GM18873 (cell line): ENCODE data around the gene HERPUD2.
"Not testable (repeated sequence)": the region's sequence is repeated elsewhere in the genome, so short reads cannot be mapped to it uniquely, and the experiment has no call there.

Experiments
- ATAC-seq: cut with Tn5 transposase; IDR thresholded peaks from one replicate; pipeline ENCODE4 v1.9.1; 2021; ENCODE audit warnings: mild to moderate bottlenecking, moderate library complexity, moderate number of reproducible peaks; ENCODE audit not compliant: unreplicated experiment, low FRiP score

HERPUD2 gene

GRCh38 chr7:35716038-35716803 is 21.3 kb upstream of the HERPUD2 start:
- no peak for ATAC-seq

DNA sequence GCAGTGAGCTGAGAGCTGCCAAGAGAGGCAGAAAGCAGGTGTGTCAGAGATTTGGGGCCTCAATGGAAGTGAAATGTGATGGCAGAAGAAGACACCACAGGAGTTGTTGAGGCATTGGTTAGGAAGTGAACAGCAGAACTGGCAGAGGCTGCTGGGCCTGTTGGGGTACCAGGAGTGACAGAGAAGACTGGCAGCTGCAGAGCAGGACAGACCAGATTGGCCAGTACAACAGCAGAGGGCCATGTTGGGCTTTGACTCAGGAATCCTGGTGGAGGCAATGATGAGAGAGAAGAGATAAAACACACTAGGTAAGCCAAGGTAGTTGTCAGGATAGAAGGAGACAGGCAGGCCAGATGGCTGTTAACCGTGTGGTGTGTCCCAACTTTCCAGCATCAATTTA is 19.9 kb upstream of the HERPUD2 start:
- no peak for ATAC-seq

DNA sequence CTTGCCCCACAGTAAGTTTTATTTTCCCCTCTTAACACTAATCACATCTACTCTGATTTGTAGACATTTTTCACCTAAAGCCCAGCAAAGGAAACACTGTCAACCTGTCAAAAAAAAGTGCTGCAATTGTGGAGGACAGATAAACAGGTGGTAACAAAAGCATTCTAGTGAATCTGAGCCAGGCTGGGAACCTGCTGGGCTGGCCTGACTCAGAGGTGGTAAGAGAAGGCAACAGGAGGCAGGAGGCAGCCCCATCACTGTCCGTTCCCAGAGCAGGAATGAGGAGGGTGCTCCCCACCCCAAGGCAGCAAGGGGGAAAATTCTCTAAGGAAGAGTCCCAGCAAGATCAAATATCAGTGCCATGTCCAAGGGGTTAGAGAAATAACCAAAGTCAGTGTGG is 19.5 kb upstream of the HERPUD2 start:
- no peak for ATAC-seq

DNA sequence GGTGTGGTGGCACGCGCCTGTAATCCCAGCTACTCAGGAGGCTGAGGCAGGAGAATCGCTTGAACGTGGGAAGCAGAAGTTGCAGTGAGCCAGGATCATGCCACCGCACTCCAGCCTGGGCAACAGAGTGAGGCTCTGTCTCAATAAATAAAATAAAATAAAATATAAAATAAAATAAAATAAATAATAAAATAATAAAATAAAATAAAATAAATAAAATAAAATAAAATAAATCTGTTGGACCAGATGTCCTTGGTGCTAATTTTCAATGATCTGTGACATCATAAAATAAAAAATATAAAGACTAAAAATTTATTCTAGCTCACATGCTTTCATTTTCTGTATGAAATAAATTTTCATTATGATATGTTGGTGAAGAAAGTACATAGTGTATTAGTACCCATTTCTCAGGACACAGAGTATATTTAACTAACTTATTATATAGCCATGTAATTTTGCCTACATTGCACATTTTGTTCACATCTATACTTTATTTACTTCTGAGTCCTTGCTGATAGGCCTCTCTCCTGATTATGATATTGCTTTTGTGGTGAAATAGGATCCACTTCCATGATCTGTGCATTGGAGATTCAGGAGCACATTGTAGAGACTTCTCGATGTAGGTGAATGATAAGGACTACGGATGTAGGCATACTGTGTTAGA is 17.8 kb upstream of the HERPUD2 start:
- ATAC-seq, result no peak

DNA sequence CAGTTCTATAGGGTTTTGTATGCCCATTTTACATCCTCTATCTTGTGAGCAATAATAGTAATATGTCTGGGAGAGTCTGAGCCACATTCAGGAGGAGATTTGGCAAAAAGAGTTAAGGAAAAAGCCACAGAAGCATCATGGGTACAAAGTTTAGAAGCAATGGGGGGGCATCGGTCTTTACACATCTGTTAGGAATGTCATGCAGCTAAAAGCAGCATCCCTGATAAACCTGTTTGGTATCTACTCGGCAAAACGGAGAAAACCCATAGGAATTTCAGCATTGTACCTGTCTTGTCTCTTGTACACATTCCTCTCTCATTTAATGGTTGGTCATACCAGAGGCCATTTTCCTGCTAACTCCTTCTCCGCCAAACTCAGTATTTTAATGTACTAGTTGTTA is 12.5 kb upstream of the HERPUD2 start:
- ATAC-seq, result no peak

- no peak for ATAC-seq
Measured at GRCh38 chr7:35705932-35706461, 11.1 kb upstream of the HERPUD2 start.

- no peak for ATAC-seq
Measured at GRCh38 chr7:35704261-35704660, 9.3 kb upstream of the HERPUD2 start.

GRCh38 chr7:35702541-35702940 is 7.6 kb upstream of the HERPUD2 start:
- ATAC-seq, result no peak

- peak; percentile 54 for ATAC-seq
Measured at GRCh38 chr7:35701287-35701900, 6.5 kb upstream of the HERPUD2 start.

DNA sequence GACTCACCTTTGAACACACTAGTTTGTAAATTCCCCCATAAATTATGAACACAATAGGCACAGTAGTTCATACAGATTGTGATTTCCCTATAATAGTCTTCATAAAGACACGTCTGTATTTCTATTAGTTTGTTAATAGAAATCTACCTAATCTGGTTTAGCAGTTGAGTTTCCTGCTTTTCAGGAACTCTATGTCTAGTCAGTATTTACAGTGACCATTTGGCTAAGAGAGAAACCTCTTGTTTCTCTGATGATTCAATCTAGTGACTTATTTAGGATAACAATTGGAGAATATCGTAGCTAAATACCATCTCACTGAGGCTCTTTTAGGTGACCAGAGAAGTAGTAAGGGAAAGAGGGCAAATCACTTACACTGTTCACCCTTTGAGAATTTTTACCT is 5.9 kb upstream of the HERPUD2 start:
- no peak for ATAC-seq

- no peak for ATAC-seq
Measured at GRCh38 chr7:35700333-35700732, 5.4 kb upstream of the HERPUD2 start.

- no peak for ATAC-seq
Measured at GRCh38 chr7:35699796-35700305, 4.9 kb upstream of the HERPUD2 start.

- not testable (repeated sequence) for ATAC-seq
Measured at GRCh38 chr7:35698382-35698781, 3.4 kb upstream of the HERPUD2 start.

DNA sequence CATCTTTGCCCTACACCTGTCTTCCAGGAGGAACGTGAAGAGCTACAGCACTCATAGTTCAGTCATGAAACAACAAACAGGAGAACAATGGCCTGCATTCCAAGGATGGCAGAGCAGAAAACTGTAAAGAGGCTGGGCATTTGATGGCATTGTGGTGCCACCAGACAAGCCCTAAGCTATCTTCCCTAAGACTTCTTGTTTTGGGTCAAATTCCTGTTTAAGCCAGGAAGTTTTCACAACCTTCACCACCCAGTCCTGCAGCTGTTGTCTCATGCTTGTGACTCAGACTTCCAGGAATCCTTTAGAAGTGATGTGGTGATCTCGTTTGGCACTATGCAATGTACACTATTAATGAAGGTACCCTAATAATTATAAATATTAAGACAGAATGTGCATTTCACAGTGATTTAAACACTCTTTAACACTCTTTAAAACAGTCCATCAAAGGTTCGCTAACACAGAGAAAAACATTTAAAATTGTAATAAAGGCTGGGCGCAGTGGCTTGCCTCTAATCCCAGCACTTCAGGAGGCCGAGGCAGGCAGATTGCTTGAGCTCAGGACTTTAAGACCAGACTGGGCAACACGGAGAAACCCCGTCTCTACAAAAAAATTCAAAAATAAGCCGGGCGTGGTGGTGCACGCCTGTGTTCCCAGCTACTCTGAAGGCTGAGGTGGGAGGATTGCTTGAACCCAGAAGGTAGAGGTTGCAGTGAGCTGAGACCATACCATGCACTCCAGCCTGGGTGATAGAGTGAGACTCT is 2.7 kb upstream of the HERPUD2 start:
- ATAC-seq, result no peak

DNA sequence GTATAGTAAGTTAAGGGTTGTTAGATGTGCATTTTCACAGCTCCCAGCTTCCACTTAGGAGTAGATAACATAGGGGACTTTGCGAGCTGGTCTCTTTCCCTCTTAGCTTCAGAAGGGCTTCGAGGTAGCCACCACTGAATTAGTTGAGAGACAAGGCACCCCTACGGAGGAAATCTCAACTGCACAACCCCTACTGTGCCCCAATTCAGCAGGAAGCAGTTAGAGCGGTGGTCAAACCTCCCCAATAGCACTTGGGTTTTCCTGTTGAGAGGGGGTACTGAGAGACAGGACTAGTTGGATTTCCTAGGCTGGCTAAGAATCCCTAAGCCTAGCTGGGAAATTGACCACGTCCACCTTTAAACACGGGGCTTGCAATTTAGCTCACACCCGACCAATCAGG is 1.1 kb upstream of the HERPUD2 start:
- no peak for ATAC-seq

DNA sequence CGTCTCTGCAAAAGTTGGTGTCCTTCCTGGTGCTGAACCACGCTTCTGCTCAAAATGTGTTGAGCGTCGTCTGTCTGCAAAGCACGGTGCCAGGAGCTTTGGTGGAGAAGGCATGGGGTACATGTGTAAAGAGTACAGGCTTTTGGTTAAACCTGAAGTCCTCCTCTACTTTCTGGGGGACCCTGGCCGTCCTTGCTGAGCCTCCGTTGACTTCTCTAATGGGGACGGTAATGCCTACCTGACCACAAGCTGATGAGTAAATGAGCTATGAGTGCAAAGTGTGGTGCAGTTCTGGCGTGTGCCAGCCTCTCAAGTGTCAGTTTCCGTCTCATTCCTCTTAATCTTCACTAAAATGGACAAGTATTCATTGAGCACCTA is 527 bp upstream of the HERPUD2 start:
- ATAC-seq, result no peak

DNA sequence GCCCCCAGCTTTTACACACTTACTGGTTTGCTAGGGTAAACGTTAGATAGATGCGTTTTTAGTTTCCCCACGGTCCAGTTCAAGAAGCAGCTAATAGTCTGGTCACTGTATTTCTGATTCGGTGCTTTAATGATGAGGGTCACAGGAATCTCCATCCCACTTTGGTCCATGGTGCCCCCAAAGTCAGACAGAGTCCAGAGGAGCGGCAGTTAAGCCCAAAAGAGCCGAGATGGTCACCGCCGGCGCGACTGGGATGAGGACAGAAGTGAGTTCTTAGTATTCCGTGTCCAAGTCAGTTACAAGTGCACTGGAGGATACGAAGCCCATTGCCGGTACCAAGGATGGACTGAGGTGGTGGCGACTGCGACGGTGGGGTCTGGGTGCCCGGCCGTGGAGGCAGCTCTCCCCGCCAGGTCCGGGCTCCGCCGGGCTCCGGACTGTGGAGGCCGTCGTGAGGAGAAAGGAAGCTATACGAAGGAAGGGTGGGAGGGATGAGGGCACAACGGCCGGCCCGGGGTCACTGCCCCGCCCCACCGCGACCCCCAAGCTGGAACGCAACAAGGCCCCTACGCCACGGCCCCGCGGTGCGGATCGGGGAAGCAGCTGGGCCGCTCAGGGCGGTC is 663 bp downstream of the HERPUD2 start:
- ATAC-seq, result peak; percentile 13

- ATAC-seq, result no peak
Measured at GRCh38 chr7:35691827-35692307, 3.1 kb downstream of the HERPUD2 start.

GRCh38 chr7:35691366-35691765 is 3.6 kb downstream of the HERPUD2 start:
- no peak for ATAC-seq

GRCh38 chr7:35690614-35691013 is 4.3 kb downstream of the HERPUD2 start:
- ATAC-seq, result not testable (repeated sequence)
